Panc1 (cell line): ENCODE data around the gene ZDHHC1. TPM values are rescaled to one million over a fixed set of nuclear protein-coding genes. Genes with fewer than 3 reads are reported as not detected.

Experiments used
- ATAC-seq: fragments of 200-7000 bp; cut with Tn5 transposase; 2 replicates; pipeline ENCODE4 v1.9.1; 2020; ENCODE audit warnings: mild to moderate bottlenecking, moderate library complexity
- BruUV-seq: library from RNA; stranded (reverse); fragments of 400-500 nt; replicated peaks from 2 replicates; lab custom pipeline; 2021; lab: Mats Ljungman, UMichigan
- CTCF ChIA-PET: fragments of 300-600 bp; sonication (Branson Sonifier 250); formaldehyde crosslinking; loops from one replicate; lab custom pipeline; 2022; ENCODE audit warnings: antibody characterized with exemption; lab: Charles Lee
- POLR2A ChIA-PET: fragments of 300-600 bp; sonication (Branson Sonifier 250); formaldehyde crosslinking; loops from one replicate; lab custom pipeline; 2022; ENCODE audit warnings: antibody characterized with exemption; lab: Charles Lee
- DNase-seq: peaks from one replicate; pipeline ENCODE4 v3.0.0-alpha.2; 2010; ENCODE audit warnings: low read depth, low spot score
- H3K27ac ChIP-seq: 2 replicates; pipeline ENCODE4 v1.5.1; 2011; ENCODE audit warnings: mild to moderate bottlenecking, low read length, inconsistent platforms
- H3K27me3 ChIP-seq: fragments of 200-500 bp; sonication (Bioruptor generic); 2 replicates; pipeline ENCODE4 v1.6.0; 2014; ENCODE audit warnings: low read length, inconsistent platforms; ENCODE audit not compliant: control insufficient read depth, insufficient read depth
- H3K36me3 ChIP-seq: fragments of 200-500 bp; sonication (Bioruptor generic); 2 replicates; pipeline ENCODE4 v1.5.1; 2014; ENCODE audit warnings: inconsistent platforms, mild to moderate bottlenecking, low read length, moderate library complexity; ENCODE audit not compliant: control insufficient read depth, insufficient read depth
- H3K4me1 ChIP-seq: 2 replicates; pipeline ENCODE4 v1.5.1; 2011; ENCODE audit warnings: inconsistent platforms, mild to moderate bottlenecking, low read length, moderate library complexity; ENCODE audit not compliant: control insufficient read depth, insufficient read depth
- H3K4me3 ChIP-seq, 2 experiments: 2 replicates each; pipeline ENCODE4 v1.5.1; 2011 to 2012; ENCODE audit warnings: low read depth in 2 of 2, low read length in 2 of 2, mild to moderate bottlenecking in 2 of 2, inconsistent platforms in 1 of 2, moderate library complexity in 1 of 2
- H3K9me3 ChIP-seq: fragments of 200-500 bp; sonication (Bioruptor generic); 2 replicates; pipeline ENCODE4 v1.5.1; 2014; ENCODE audit warnings: low read depth, mild to moderate bottlenecking, inconsistent platforms, low read length, moderate library complexity; ENCODE audit not compliant: control insufficient read depth, insufficient read depth
- POLR2AphosphoS5 ChIP-seq: IDR thresholded peaks from 2 replicates; pipeline ENCODE4 v1.6.1; 2012; ENCODE audit warnings: mild to moderate bottlenecking, low read depth, low read length, moderate library complexity
- SIN3A ChIP-seq: IDR thresholded peaks from 2 replicates; pipeline ENCODE4 v1.6.1; 2012; ENCODE audit warnings: low read depth, mild to moderate bottlenecking, low read length, moderate library complexity, borderline replicate concordance; ENCODE audit not compliant: insufficient read depth
- TCF7L2 ChIP-seq: IDR thresholded peaks from 2 replicates; pipeline ENCODE4 v1.6.1; 2011; ENCODE audit warnings: mild to moderate bottlenecking, low read depth, low read length, inconsistent platforms
- in situ Hi-C: cut with HindIII; loops from 2 replicates; pipeline ENCODE4 v1.10.0; 2016; ENCODE audit warnings: low sequenced_read_pairs, low pct_unique_long_range_greater_than_20kb
- intact Hi-C: fragments of 100-400 bp; cut with micrococcal nuclease; formaldehyde crosslinking; loops from one replicate; pipeline ENCODE4 v1.10.0; 2022; ENCODE audit not compliant: unreplicated experiment
- total RNA-seq: library from RNA; stranded (reverse); gene quantifications from one replicate; pipeline ENCODE4 v1.2.1, GENCODE V29; 2021; ENCODE audit not compliant: unreplicated experiment
- TF ChIP-seq, protein P1 (sequence below), 2 experiments: IDR thresholded peaks; 2 replicates each; pipeline ENCODE4 v1.6.1; 2011 to 2012; ENCODE audit warnings: low read depth in 2 of 2, control low read depth in 1 of 2, low read length in 1 of 2, mild to moderate bottlenecking in 1 of 2, moderate library complexity in 1 of 2; ENCODE audit not compliant: insufficient read depth in 1 of 2
- TF ChIP-seq, protein P2 (sequence below): fragments of 450-650 bp; IDR thresholded peaks from 2 replicates; pipeline ENCODE4 v1.5.1; 2017; ENCODE audit warnings: mild to moderate bottlenecking

The ZDHHC1 gene
- total RNA-seq, 1 experiment from 2014 or later = 7.8 TPM

DNA sequence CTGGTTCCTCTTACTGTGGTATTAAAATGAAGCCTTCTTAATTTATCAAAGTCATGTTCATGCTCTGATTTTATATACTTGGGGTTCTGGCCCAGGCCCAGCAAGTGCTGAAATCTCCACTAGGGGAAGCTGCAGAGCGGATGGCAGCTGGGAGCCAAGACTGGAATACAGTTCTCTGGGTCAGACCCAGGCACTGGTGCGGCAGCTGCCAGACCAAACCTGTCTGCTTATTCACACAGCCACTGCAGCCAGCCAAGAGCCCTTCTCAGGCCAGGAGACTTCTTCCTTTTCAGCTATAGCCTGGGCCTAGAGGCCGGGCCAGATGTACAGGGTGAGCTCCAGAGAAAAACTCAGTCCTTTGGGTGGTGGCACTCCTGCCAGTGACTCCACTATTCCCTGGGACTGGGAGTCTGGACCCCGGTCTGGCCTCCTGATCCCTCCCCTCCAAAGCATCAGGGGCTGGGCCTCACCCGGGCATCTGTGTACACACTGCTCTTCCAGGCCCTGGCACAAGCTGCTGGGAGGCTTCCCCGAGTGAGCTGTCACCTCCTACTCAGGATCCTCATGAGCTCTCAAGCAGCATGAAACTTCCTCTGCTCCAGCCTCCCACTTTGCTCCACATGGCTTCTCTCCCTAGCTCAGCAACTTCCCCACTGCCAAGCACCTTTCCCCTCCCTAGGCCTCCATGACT lies 40.3 kb upstream of the ZDHHC1 start:
- no peaks in the 10 kb centered on the region for H3K27me3 ChIP-seq
- H3K9me3 ChIP-seq = no peaks in the 10 kb centered on the region
- in situ Hi-C loops (no loop called here), intact Hi-C loops (no loop called here)
- H3K27ac ChIP-seq = no peak overlapping the region
- TF ChIP-seq, protein P1, sequence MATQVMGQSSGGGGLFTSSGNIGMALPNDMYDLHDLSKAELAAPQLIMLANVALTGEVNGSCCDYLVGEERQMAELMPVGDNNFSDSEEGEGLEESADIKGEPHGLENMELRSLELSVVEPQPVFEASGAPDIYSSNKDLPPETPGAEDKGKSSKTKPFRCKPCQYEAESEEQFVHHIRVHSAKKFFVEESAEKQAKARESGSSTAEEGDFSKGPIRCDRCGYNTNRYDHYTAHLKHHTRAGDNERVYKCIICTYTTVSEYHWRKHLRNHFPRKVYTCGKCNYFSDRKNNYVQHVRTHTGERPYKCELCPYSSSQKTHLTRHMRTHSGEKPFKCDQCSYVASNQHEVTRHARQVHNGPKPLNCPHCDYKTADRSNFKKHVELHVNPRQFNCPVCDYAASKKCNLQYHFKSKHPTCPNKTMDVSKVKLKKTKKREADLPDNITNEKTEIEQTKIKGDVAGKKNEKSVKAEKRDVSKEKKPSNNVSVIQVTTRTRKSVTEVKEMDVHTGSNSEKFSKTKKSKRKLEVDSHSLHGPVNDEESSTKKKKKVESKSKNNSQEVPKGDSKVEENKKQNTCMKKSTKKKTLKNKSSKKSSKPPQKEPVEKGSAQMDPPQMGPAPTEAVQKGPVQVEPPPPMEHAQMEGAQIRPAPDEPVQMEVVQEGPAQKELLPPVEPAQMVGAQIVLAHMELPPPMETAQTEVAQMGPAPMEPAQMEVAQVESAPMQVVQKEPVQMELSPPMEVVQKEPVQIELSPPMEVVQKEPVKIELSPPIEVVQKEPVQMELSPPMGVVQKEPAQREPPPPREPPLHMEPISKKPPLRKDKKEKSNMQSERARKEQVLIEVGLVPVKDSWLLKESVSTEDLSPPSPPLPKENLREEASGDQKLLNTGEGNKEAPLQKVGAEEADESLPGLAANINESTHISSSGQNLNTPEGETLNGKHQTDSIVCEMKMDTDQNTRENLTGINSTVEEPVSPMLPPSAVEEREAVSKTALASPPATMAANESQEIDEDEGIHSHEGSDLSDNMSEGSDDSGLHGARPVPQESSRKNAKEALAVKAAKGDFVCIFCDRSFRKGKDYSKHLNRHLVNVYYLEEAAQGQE (IDR thresholded peaks at IDR 0.05; ENCODE audit: insufficient read depth in 1 of 2, low read depth in 2 of 2, low read length in 1 of 2) = no peak
- TF ChIP-seq TCF7L2 (no peak), POLR2AphosphoS5 (no peak), SIN3A (no peak)
- TF ChIP-seq, protein P2, sequence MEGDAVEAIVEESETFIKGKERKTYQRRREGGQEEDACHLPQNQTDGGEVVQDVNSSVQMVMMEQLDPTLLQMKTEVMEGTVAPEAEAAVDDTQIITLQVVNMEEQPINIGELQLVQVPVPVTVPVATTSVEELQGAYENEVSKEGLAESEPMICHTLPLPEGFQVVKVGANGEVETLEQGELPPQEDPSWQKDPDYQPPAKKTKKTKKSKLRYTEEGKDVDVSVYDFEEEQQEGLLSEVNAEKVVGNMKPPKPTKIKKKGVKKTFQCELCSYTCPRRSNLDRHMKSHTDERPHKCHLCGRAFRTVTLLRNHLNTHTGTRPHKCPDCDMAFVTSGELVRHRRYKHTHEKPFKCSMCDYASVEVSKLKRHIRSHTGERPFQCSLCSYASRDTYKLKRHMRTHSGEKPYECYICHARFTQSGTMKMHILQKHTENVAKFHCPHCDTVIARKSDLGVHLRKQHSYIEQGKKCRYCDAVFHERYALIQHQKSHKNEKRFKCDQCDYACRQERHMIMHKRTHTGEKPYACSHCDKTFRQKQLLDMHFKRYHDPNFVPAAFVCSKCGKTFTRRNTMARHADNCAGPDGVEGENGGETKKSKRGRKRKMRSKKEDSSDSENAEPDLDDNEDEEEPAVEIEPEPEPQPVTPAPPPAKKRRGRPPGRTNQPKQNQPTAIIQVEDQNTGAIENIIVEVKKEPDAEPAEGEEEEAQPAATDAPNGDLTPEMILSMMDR = no peak
- ATAC-seq = no peak
- no peaks in the 10 kb centered on the region for H3K36me3 ChIP-seq
- DNase-seq = no peak
- no peak overlapping the region for H3K4me3 ChIP-seq
- POLR2A ChIA-PET = no interaction called here
- H3K4me1 ChIP-seq = no peaks in the 10 kb centered on the region
- BruUV-seq = no TSS peak
- CTCF ChIA-PET = interaction anchor here (0.6 to 1.1 kb wide), 2 partner anchors 28 to 75 kb away, joined by 4 to 10 read pairs; no protein-coding TSS in a partner anchor

DNA sequence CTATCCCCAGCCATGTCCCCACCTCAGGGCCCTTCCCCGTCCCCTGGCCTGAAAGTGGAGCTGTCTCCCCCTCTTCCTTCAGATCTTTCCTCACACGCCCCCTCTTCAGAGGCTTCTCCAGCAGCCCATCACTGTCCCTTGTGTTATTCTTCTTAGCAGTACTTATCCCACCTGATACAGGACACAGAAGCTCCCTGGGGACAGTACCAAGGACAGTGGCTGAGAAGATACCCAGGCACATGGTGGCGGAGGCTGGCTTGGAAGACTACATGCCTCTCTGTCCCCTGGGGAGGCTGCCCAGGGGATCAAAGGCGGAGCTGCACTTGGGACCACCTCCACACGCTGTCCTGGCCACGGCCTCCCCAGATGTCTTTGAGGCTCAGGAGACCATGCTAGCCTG lies 38.6 kb upstream of the ZDHHC1 start:
- H3K27me3 ChIP-seq = no peaks in the 10 kb centered on the region
- H3K4me1 ChIP-seq = no peaks in the 10 kb centered on the region
- no peaks in the 10 kb centered on the region for H3K9me3 ChIP-seq
- CTCF ChIA-PET = interaction anchor here (0.8 kb wide), 1 partner anchor 11 kb away, joined by 3 read pairs; no protein-coding TSS in a partner anchor
- intact Hi-C loops (no loop called here), in situ Hi-C loops (no loop called here)
- ATAC-seq (no peak), DNase-seq (no peak)
- no peaks in the 10 kb centered on the region for H3K36me3 ChIP-seq
- H3K4me3 ChIP-seq = no peak overlapping the region
- no peak overlapping the region for H3K27ac ChIP-seq
- BruUV-seq = no TSS peak
- POLR2A ChIA-PET = no interaction called here
- TF ChIP-seq, protein P1 (IDR thresholded peaks at IDR 0.05; ENCODE audit: insufficient read depth in 1 of 2, low read depth in 2 of 2, low read length in 1 of 2) = peak; percentile 17 to 45; a peak in 2 of 4 replicates
- TF ChIP-seq TCF7L2 (no peak), POLR2AphosphoS5 (no peak)
